ENCODE data around the gene BAIAP3. TPM values are rescaled to one million over a fixed set of nuclear protein-coding genes. Genes with fewer than 3 reads are reported as not detected.

Gene BAIAP3
- total and polyA plus RNA-seq, 2 experiments from 2014 or later = 5.2 to 13.0 TPM

DNA sequence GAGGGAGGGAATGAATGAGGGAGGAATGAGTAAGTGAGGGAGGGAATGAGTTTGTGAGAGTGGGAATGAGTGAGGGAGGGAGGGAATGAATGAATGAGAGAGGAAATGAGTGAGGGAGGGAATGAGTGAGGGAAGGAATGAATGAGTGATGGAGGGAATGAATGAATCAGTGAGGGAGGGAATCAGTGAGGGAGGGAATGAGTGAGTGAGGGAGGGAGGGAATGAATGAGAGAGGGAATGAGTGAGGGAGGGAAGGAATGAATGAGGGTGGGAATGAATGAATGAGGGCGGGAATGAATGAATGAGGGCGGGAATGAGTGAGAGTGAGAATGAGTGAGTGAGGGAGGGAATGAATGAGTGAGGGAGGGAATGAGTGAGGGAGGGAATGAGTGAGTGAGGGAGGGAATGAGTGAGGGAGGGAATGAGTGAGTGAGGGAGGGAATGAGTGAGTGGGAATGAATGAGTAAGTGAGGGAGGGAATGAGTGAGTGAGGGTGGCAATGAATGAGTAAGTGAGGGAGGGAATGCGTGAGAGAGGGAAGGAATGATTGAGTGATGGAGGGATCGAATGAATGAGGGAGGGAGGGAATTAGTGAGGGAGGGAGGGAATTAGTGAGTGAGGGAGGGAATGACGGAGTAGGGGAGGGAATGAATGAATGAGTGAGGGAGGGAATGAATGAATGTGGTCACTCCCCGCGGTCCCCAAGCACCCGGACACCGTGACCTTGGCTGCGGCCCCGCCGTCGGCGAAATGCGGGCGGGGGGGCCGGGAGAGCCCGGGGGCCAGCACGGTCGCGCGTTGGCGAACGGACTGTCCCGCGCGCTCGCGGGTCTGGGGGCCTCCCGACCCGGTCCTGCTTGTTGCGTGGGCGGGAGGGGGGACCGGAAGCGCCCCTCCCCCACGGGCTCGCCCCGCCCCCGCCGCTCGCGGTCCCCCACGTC lies 25.1 kb upstream of the BAIAP3 start:
- H3K4me3 Mint-ChIP-seq = peak overlapping the region; percentile 84
- peaks cover 13% of the 10 kb centered on the region for H3K4me1 Mint-ChIP-seq
- Histone ChIP-seq H3K36me3 (ENCODE audit: insufficient read depth) (no peaks in the 10 kb centered on the region), H3K4me3 (peak overlapping the region; percentile 63), H3K79me2 (replicated peaks; ENCODE audit: insufficient read depth) (peaks cover 35% of the 10 kb centered on the region), H3F3A (replicated peaks; ENCODE audit: low read depth) (peaks cover 8% of the 10 kb centered on the region), H3K4me1 (ENCODE audit: insufficient read depth) (peaks cover 17% of the 10 kb centered on the region), H3K9me2 (ENCODE audit: insufficient read depth) (no peaks in the 10 kb centered on the region), H2AFZ (no peak overlapping the region), H4K20me1 (replicated peaks; ENCODE audit: insufficient read depth) (peaks cover 34% of the 10 kb centered on the region), H3K27ac (ENCODE audit: low read depth) (no peak overlapping the region), H3K27me3 (ENCODE audit: insufficient read depth) (no peaks in the 10 kb centered on the region), H3K4me2 (no peak overlapping the region)
- no peak overlapping the region for H3K27ac Mint-ChIP-seq
- peak; percentile 11 for ATAC-seq
- peaks cover 30% of the 10 kb centered on the region for H3K27me3 Mint-ChIP-seq (ENCODE audit: insufficient read depth, low read depth, poor library complexity)
- DNase-seq (ENCODE audit: low spot score) = peak; percentile 77
- TF ChIP-seq, protein P1, sequence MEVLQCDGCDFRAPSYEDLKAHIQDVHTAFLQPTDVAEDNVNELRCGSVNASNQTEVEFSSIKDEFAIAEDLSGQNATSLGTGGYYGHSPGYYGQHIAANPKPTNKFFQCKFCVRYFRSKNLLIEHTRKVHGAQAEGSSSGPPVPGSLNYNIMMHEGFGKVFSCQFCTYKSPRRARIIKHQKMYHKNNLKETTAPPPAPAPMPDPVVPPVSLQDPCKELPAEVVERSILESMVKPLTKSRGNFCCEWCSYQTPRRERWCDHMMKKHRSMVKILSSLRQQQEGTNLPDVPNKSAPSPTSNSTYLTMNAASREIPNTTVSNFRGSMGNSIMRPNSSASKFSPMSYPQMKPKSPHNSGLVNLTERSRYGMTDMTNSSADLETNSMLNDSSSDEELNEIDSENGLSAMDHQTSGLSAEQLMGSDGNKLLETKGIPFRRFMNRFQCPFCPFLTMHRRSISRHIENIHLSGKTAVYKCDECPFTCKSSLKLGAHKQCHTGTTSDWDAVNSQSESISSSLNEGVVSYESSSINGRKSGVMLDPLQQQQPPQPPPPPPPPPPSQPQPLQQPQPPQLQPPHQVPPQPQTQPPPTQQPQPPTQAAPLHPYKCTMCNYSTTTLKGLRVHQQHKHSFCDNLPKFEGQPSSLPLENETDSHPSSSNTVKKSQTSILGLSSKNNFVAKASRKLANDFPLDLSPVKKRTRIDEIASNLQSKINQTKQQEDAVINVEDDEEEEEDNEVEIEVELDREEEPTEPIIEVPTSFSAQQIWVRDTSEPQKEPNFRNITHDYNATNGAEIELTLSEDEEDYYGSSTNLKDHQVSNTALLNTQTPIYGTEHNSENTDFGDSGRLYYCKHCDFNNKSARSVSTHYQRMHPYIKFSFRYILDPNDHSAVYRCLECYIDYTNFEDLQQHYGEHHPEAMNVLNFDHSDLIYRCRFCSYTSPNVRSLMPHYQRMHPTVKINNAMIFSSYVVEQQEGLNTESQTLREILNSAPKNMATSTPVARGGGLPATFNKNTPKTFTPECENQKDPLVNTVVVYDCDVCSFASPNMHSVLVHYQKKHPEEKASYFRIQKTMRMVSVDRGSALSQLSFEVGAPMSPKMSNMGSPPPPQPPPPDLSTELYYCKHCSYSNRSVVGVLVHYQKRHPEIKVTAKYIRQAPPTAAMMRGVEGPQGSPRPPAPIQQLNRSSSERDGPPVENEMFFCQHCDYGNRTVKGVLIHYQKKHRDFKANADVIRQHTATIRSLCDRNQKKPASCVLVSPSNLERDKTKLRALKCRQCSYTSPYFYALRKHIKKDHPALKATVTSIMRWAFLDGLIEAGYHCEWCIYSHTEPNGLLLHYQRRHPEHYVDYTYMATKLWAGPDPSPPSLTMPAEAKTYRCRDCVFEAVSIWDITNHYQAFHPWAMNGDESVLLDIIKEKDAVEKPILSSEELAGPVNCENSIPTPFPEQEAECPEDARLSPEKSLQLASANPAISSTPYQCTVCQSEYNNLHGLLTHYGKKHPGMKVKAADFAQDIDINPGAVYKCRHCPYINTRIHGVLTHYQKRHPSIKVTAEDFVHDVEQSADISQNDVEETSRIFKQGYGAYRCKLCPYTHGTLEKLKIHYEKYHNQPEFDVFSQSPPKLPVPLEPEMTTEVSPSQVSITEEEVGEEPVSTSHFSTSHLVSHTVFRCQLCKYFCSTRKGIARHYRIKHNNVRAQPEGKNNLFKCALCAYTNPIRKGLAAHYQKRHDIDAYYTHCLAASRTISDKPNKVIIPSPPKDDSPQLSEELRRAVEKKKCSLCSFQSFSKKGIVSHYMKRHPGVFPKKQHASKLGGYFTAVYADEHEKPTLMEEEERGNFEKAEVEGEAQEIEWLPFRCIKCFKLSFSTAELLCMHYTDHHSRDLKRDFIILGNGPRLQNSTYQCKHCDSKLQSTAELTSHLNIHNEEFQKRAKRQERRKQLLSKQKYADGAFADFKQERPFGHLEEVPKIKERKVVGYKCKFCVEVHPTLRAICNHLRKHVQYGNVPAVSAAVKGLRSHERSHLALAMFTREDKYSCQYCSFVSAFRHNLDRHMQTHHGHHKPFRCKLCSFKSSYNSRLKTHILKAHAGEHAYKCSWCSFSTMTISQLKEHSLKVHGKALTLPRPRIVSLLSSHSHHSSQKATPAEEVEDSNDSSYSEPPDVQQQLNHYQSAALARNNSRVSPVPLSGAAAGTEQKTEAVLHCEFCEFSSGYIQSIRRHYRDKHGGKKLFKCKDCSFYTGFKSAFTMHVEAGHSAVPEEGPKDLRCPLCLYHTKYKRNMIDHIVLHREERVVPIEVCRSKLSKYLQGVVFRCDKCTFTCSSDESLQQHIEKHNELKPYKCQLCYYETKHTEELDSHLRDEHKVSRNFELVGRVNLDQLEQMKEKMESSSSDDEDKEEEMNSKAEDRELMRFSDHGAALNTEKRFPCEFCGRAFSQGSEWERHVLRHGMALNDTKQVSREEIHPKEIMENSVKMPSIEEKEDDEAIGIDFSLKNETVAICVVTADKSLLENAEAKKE (CRISPR knock-in tag; IDR thresholded peaks at IDR 0.05) = no peak
- no peak for TF ChIP-seq JUNB (IDR thresholded peaks at IDR 0.05; ENCODE audit: unreplicated experiment)
- TF ChIP-seq ZNF114 (CRISPR knock-in tag; IDR thresholded peaks at IDR 0.05) = no peak
- TF ChIP-seq, protein P2, sequence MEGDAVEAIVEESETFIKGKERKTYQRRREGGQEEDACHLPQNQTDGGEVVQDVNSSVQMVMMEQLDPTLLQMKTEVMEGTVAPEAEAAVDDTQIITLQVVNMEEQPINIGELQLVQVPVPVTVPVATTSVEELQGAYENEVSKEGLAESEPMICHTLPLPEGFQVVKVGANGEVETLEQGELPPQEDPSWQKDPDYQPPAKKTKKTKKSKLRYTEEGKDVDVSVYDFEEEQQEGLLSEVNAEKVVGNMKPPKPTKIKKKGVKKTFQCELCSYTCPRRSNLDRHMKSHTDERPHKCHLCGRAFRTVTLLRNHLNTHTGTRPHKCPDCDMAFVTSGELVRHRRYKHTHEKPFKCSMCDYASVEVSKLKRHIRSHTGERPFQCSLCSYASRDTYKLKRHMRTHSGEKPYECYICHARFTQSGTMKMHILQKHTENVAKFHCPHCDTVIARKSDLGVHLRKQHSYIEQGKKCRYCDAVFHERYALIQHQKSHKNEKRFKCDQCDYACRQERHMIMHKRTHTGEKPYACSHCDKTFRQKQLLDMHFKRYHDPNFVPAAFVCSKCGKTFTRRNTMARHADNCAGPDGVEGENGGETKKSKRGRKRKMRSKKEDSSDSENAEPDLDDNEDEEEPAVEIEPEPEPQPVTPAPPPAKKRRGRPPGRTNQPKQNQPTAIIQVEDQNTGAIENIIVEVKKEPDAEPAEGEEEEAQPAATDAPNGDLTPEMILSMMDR (conservative IDR thresholded peaks at IDR 0.05; ENCODE audit: low read depth in 2 of 2) = no peak
- TF ChIP-seq EZH2 (IDR thresholded peaks at IDR 0.05; ENCODE audit: low read depth, unreplicated experiment) = no peak
- TF ChIP-seq EZH2phosphoT487 (IDR thresholded peaks at IDR 0.05; ENCODE audit: unreplicated experiment) = no peak
- no peak for TF ChIP-seq STAT1 (IDR thresholded peaks at IDR 0.05; ENCODE audit: unreplicated experiment)
- TF ChIP-seq, protein P3, sequence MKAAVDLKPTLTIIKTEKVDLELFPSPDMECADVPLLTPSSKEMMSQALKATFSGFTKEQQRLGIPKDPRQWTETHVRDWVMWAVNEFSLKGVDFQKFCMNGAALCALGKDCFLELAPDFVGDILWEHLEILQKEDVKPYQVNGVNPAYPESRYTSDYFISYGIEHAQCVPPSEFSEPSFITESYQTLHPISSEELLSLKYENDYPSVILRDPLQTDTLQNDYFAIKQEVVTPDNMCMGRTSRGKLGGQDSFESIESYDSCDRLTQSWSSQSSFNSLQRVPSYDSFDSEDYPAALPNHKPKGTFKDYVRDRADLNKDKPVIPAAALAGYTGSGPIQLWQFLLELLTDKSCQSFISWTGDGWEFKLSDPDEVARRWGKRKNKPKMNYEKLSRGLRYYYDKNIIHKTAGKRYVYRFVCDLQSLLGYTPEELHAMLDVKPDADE (IDR thresholded peaks at IDR 0.05) = no peak
- TF ChIP-seq, protein P4, sequence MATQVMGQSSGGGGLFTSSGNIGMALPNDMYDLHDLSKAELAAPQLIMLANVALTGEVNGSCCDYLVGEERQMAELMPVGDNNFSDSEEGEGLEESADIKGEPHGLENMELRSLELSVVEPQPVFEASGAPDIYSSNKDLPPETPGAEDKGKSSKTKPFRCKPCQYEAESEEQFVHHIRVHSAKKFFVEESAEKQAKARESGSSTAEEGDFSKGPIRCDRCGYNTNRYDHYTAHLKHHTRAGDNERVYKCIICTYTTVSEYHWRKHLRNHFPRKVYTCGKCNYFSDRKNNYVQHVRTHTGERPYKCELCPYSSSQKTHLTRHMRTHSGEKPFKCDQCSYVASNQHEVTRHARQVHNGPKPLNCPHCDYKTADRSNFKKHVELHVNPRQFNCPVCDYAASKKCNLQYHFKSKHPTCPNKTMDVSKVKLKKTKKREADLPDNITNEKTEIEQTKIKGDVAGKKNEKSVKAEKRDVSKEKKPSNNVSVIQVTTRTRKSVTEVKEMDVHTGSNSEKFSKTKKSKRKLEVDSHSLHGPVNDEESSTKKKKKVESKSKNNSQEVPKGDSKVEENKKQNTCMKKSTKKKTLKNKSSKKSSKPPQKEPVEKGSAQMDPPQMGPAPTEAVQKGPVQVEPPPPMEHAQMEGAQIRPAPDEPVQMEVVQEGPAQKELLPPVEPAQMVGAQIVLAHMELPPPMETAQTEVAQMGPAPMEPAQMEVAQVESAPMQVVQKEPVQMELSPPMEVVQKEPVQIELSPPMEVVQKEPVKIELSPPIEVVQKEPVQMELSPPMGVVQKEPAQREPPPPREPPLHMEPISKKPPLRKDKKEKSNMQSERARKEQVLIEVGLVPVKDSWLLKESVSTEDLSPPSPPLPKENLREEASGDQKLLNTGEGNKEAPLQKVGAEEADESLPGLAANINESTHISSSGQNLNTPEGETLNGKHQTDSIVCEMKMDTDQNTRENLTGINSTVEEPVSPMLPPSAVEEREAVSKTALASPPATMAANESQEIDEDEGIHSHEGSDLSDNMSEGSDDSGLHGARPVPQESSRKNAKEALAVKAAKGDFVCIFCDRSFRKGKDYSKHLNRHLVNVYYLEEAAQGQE (IDR thresholded peaks at IDR 0.05; ENCODE audit: unreplicated experiment) = no peak
- no peak for TF ChIP-seq NANOG (IDR thresholded peaks at IDR 0.05; ENCODE audit: borderline replicate concordance)
- no peak for TF ChIP-seq POLR2AphosphoS5 (IDR thresholded peaks at IDR 0.05; ENCODE audit: low read depth)
- no peak for TF ChIP-seq ZNF331 (CRISPR knock-in tag; IDR thresholded peaks at IDR 0.05; ENCODE audit: low read depth)
- TF ChIP-seq CREB1 (CRISPR knock-in tag; IDR thresholded peaks at IDR 0.05; ENCODE audit: low read depth) = no peak
- H3K9me3 Mint-ChIP-seq = no peaks in the 10 kb centered on the region; the same call in 2 of the 3 replicates
- H3K36me3 Mint-ChIP-seq (ENCODE audit: low read depth) = peaks cover 16% of the 10 kb centered on the region

Measured in GM23338 (cell line).